ENCODE measurements around the gene TLE4.

DNA sequence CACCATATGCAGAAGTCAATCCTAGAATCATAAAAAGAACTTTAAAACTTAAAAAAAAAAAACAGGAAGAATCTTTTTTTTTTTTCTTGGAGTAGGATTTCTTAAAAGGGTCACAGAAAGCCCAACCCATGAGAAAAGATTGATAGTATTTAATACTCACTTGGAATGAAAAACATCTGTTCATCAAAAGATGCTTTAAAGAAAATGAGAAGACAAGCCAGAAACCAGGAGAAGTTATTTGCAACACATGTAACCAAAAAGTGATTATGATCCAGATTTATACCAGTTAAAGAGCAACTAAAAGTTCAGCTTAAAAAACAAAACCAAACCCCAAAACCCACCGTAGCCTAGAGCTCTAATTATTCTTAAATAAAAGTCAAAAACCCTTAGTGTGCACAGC lies 69.3 kb downstream of the TLE4 start:
- no peak for TF ChIP-seq POLR2AphosphoS5 (IDR thresholded peaks at IDR 0.05)
- TF ChIP-seq, protein P1, sequence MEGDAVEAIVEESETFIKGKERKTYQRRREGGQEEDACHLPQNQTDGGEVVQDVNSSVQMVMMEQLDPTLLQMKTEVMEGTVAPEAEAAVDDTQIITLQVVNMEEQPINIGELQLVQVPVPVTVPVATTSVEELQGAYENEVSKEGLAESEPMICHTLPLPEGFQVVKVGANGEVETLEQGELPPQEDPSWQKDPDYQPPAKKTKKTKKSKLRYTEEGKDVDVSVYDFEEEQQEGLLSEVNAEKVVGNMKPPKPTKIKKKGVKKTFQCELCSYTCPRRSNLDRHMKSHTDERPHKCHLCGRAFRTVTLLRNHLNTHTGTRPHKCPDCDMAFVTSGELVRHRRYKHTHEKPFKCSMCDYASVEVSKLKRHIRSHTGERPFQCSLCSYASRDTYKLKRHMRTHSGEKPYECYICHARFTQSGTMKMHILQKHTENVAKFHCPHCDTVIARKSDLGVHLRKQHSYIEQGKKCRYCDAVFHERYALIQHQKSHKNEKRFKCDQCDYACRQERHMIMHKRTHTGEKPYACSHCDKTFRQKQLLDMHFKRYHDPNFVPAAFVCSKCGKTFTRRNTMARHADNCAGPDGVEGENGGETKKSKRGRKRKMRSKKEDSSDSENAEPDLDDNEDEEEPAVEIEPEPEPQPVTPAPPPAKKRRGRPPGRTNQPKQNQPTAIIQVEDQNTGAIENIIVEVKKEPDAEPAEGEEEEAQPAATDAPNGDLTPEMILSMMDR (IDR thresholded peaks at IDR 0.05) = no peak

Measured in prostate gland (tissue), 2 donors.